GM19240 (cell line): ENCODE measurements around the gene ACKR4.
"Not testable (repeated sequence)": the region's sequence is repeated elsewhere in the genome, so short reads cannot be mapped to it uniquely, and the experiment has no call there.

ENCODE experiments used
- DNase-seq: peaks from one replicate; pipeline ENCODE4 v3.0.0; 2011; ENCODE audit warnings: low spot score; ENCODE audit not compliant: insufficient read length

The ACKR4 gene

DNA sequence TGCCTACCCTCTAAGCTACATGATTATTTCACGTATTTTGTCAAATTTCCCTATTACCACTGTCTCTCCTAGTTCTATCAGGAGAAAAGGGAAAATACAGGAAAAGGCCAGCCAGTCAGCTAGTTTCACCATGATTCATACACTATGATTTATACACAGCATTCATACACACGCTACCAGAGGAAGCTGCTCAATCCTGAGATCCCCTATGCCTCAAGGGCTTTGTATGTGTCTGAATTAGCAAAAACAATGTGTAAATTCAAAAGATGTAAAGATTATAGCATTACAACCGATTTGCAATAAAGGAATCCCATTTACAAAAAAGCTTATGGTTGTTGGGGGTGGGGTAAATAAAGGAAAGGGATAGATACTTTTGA lies 3.1 kb upstream of the ACKR4 start:
- DNase-seq: no peak

DNA sequence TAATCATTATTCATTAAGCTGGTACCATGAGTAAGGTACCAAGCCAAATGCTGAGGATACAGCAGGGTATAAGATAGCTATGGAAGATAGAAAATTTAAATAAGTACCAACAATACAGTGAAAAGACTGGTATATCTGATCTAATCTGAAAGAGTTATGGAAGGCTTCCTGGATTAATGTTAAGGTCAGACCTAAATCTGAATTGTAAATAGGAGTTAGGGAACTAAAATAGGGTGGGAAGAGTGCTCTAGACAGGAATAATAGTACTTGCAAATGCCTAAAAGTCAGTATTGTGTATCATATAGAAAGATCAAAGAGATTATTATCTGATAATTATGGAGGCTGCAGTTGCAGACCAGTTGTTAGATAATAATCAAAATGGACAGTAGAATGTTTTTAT lies 2.6 kb upstream of the ACKR4 start:
- no peak for DNase-seq

DNA sequence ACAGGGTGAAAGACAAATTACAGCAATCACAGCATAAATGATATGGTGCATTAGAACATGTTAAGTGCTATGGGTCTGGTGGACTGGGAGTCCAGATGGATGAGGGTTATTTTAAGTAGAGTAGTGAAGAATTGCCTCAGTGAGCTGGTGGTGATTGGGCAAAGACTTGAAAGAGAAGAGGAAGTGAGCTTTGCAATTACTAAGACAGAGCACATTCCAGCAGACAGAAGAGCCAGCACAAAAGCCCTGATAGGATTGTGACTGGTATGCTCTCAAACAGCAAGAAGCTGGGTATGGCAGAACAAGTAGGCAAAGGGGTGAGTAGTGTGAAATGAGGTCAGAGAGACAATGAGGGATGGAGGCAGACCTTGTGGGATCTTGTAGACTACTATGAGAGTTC lies 2.1 kb upstream of the ACKR4 start:
- no peak for DNase-seq

DNA sequence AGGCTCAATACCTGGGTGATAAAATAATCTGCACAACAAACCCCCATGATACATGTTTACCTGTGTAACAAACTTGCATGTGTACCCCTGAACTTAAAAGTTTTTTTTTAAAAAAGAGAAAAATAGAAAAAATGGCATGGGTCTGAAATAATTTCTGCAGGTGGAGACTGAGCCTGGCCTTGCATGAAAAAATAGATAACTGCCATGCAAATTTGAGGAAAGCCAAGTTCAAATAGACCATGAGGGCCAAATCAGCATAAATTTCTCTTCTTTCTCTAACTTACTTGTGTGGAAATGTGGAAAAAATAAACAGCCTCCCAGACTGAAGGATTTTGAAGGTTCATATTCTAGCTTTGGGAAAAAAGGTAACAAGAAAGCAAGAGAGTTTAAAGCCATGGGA lies 744 bp upstream of the ACKR4 start:
- DNase-seq: no peak

DNA sequence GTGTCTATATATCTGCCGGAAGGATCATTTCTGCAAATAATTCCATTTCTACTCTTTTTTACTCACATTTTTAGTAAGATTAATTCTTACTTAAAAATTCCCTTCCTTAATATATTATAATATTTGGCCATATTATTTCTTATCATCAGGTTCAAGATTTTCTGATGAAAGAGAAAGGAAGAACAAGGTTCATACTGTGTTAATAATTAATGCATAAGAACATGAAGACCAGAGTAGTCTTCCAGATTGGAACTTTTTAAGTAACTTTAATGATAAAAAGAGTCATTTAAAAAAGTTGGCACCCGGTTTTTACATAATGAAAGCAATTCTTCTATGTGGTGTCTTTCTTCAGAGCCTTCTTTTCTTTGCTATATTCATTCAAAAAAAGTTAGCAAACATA lies 590 bp downstream of the ACKR4 start:
- DNase-seq: no peak

DNA sequence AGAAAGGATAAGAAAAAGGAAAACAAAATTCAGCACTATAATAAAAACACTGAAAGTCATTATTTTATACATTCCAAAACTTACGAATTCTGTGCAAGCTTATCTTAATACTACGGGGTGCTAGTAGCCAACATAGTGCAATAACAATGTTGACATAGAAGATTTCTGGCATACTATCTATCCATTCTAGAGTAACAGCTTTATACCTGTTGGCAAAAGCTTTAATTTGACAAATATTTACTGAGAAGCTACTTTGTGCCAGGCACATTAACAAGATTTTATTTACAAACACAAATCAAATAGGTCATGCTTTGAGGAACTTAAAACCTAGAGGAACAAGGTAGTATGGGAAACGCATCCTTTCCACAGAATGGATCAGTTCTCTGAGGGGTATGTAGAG lies 1.1 kb downstream of the ACKR4 start:
- no peak for DNase-seq

DNA sequence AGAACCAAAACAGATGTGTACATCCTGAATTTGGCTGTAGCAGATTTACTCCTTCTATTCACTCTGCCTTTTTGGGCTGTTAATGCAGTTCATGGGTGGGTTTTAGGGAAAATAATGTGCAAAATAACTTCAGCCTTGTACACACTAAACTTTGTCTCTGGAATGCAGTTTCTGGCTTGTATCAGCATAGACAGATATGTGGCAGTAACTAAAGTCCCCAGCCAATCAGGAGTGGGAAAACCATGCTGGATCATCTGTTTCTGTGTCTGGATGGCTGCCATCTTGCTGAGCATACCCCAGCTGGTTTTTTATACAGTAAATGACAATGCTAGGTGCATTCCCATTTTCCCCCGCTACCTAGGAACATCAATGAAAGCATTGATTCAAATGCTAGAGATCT lies 3.5 kb downstream of the ACKR4 start:
- not testable (repeated sequence) for DNase-seq

DNA sequence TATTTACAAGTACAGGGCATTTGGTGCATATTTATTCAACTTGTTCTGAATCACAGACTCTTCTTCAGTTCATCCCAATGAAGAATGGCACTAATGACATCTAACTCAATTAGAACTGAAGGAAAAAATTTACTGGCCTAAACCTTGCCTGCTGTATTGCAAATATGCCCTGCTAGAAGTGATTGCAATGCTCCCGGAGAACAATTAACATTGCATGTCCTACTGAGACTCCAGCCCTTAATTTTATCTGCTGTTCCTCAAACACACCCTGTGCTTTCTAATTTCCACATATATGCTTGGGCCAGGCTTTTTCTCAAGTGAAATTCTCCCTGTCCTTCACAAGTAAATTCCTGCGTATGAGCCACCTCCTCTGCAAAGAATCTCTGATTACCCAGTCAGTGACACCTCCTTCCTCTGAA lies 8.3 kb downstream of the ACKR4 start:
- no peak for DNase-seq

DNA sequence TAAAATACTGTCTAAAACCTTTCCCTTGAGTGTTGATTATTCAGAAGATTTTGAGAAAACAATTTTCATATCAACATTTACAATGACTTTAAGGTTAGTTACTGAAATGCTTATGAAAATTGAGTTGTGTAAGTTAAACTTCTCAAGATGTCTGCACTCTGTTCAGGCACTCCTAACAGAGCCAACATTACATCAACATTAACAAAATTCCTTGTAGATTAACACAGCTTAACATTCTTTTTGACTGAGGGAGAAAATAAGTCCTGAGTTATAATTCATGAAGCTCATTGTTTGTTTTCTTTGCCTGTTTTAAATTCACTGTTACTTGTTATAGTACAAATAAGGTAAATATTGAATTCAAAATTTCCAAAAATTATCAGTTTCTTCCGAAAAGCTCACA lies 9.0 kb downstream of the ACKR4 start:
- no peak for DNase-seq

DNA sequence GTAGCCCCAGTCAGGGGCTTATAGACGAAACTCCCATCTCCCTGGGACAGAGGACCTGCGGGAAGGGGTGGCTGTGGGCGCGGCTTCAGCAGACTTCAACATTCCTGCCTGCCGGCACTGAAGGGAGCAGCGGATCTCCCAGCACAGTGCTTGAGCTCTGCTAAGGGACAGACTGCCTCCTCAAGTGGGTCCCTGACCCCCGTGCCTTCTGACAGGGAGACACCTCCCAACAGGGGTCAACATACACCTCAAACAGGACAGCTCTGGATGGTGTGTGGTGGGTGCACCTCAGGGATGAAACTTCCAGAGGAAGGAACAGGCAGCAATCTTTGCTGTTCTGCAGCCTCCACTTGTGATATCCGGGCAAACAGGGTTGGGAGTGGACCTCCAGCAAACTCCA lies 9.6 kb downstream of the ACKR4 start:
- not testable (repeated sequence) for DNase-seq

DNA sequence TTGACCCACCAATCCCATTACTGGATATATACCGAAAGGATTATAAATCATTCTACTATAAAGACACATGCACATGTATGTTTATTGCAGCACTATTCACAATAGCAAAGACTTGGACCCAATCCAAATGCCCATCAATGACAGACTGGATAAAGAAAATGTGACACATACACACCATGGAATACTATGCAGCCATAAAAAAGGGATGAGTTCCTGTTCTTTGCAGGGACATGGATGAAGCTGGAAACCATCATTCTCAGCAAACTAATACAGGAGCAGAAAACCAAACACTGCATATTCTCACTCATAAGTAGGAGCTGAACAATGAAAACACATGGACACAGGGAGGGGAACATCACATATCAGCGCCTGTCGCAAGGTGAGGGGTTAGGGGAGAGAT lies 18.2 kb downstream of the ACKR4 start:
- DNase-seq: not testable (repeated sequence)

DNA sequence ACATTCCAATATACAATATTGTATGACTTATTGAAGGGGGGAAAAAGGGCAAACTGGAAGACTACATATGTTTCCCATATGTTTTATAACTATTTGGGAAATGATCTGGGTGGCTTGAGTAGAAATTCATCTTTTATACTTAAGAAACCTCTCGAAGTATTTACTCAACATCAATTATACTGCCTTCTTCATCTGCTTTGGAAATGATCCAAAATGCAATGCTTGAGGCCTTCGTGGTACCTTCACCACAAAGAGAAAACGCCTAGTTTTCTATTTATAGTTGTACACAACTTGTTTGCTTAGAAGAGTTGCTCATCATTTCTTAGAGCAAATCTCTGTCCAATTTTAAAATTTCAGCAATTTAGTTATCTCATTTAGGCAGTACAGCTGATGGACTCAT lies 18.8 kb downstream of the ACKR4 start:
- DNase-seq: no peak

DNA sequence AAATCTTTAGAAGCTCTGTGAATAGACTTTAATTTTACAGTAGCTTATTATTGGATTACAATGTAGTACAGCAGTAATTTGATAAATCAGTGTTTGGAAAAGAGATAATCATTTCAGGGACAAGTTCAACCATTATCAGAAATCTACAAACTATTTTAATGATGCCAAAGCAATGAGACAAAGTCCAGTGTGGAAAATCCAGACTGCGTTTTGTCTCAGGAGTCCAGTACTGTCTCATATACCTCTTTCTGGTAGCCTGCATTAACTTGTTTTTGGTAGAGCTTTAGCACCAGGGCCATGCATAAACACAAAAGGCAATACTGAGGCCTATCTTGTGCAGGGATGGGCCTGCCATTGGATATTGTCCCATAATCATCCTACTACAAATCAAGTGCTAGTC lies 19.7 kb downstream of the ACKR4 start:
- no peak for DNase-seq

DNA sequence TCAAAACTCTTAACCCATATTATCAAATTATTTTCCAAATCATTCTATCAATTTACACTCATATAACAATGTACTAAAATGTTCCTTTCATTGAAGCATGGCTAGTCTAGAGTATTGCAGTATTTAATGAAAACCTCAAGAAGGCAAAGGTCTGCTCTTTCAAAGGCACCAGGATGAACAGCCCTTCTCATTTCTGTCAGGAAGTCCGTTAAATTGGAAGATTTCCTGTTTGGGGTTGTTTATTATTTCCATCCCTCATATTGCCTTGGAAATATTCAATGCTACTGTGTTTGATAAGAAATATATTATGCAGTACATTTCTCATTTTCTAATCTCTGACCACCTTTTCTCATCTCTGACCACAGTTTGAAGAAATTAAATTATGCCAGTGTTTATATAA lies 25.1 kb downstream of the ACKR4 start:
- DNase-seq: no peak

DNA sequence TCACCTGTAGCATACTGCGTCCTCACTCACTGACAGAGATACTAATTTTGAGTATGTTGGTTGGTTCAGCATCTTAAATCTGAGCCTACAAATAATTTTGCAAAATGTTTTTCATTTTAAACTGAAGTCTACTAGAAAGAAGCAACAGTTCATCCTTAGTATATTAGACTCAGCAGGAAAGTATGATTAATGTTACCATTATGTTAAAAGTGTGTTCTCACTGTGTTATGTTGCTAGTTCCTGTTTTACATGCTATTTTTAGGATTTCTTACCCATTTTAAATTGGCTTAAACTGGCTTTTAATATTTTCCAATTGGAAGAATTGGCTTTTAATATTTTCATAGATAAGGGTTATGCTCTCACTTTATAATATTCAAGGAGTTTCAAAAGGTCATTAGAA lies 25.7 kb downstream of the ACKR4 start:
- DNase-seq: no peak

DNA sequence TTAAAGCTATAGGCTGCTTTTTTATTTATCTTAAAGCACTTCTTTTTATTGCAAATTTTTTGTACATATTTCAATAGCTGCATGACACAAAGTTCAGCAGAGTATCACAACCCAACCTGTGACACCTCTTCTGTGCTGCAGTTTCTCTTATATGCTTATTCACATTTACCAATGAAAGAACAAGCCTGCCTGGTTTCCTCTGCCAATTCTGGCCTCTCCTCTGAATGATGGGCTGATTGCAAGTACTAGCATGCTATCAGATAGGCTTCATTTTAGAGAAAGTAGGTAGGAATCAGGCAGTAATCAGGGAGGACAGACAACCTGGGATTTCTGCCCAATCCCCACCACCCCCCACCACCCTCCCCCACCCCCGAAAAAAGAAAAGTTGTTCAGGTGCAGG lies 26.6 kb downstream of the ACKR4 start:
- no peak for DNase-seq

DNA sequence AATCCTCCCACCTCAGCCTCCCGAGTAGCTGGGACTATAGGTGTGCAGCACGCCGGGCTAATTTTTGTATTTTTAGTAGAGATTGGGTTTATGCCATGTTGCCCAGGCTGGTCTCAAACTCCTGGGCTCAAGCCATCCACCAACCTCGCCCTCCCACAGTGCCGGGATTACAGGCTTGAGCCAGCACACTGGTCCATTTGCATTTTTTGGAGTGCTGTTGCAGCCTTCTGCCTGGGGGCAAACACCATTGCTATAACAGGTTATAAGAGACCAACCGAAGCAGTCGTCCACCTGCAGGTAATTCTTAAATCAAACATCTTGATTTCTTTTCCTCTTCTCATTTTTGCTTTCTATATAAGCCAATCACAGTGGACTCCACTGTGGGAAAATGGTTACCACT lies 27.7 kb downstream of the ACKR4 start:
- DNase-seq: no peak

DNA sequence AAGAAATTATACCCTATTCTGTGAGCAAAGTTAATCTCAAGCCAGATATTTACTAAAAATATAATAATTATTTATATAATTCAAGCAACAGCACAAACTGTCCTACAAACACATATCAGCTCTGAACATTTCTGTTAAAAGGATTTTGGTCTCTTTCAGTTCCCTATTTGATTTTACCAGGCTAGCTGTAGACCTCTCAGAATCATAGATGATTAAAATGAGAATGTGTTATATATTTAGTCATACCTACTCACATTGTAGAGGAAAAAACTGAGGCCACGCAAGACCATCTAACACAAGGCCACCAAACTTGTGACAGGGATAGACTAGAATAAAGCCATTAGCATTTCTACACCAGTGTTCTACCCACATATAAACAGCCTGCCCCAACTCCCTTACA lies 28.5 kb downstream of the ACKR4 start:
- no peak for DNase-seq

DNA sequence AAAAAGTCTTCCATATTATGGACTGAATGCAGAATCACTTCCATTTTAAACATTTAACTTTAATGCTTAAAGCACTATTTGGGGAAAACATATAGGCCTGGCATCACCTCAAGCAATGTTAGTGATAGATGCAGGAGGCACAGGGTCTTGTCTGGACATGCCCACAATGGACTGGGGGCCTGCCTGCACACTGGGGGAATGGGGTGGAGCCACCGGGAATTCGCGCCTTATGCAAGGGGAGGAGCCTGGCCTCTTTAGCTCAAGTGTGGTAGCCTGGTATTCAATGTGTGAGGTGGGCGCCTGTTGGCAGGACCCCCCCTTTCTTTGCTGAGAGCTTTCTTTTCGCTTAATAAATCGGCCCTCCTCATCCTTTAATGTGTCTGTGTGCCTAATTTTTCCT lies 29.9 kb downstream of the ACKR4 start:
- DNase-seq: no peak

DNA sequence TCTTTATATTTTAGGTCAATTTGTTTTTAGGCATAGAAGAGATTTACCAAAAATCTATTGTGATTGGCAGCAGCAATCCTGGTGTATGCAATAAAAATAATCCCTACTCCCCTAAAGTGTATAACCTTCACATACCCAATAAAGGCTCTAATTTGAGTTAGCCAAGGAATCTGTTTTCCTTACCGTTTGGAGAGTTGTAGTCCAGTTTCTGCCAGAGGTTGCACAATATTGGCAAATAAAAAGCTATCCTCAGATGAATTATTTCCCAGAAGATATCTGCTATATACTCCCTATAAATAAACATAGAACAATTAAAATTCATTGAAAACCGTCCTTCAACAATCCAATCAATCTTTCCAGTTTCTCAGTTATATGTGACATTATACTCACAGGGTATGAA lies 31.1 kb downstream of the ACKR4 start:
- no peak for DNase-seq

DNA sequence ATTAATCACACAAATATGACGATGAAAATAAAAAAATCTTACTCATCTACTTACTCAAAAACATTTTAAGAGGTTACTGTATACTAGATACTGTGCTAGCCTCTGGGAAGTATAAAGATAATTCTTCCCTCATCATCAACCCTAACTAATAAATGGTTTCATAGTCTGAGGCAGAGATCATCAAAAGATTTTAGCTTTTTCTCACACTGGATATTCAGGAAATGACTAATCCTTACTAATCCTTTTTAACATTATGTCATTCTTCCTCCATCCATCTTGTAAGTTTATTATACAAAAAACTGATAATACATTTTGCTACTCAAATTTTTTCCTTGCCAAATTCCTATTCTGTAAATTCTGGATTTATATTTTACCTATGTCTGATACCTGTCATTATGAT lies 32.9 kb downstream of the ACKR4 start:
- DNase-seq: no peak

DNA sequence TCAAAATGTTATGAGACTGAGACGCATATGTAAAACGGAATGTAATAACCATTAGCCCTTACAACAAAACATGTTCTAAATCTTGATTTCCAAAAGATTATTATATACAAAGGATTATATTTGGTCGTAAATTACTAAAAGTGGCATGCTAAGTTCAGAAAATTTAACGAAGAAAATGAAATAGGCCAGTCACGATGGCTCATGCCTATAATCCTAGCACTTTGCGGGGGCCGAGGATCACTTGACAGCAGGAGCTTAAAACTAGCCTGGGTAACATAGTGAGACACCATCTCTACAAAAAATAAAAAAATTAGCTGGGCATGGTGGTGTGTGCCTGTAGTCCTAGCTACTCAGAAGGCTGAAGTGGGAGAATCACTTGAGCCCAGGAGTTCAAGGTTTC lies 33.5 kb downstream of the ACKR4 start:
- no peak for DNase-seq

DNA sequence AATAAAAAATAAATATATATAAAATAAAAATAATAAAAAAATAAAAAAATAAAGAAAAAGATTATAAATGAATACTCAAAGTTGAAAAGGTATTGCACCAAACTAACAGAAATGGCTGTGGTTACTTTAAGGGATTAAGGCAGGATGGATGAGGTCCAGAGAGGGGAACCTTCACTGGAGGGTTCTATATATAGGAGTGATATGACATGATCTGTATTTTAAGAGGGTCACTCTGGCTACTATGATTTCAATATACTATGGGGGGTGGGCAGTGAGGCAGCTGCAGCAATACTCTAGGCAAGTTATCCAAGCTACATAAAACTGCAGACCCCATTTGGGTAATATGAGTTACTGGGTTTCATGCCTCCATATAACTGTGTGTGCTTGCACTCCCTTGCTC lies 38.0 kb downstream of the ACKR4 start:
- no peak for DNase-seq

DNA sequence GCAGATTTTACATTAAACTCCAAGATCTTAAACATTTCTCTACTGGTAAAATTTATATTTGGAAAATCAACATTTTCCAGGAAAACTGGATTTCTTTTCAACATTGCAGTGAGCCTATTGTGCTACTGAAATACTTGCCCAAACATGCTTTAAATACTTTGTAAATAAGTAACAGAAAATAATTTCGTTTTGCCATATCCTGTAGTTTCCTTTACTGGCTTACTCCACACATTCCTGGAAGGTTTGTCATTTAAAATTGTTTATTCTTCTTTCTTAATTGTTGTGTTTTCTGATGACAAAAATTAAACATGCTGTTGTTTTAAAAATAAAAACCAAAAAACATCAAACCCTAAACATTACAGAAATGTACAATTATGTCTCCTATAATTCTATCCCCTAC lies 40.5 kb downstream of the ACKR4 start:
- no peak for DNase-seq

DNA sequence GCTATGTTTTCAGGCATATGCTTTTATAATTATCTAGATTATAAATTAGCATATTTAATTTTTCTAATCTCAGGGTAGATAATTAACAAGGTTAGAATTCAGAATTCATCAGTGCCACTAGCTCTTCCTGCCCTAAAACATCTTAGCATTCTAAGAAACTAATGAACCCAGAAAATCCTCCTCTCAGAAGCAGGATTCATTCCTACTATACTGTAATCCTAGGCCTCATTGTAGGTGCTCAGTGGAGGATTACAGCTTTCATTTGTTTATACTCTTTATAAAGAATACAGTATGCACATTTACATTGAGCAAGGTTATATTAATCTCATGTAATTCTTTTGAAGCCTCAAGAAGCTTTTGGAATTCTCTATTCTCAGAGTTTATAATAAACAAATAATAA lies 41.6 kb downstream of the ACKR4 start:
- no peak for DNase-seq
